Measurements from ENCODE around the gene GASK1A. TPM values are rescaled to one million over a fixed set of nuclear protein-coding genes. Genes with fewer than 3 reads are reported as not detected.

Gene GASK1A
- total and polyA plus RNA-seq, 4 donors = 0.79 to 22.8 (median 4.6) TPM

GRCh38 chr3:43080726-43081568 is 101.8 kb downstream of the GASK1A start:
- 97% methylated on average over 40 of the region's 40 CpGs for WGBS
- Histone ChIP-seq H3K4me1 (ENCODE audit: control insufficient read depth in 4 of 4, insufficient read depth in 4 of 4, low read length in 3 of 4) (peaks cover 2 to 8% (median 5%) of the 10 kb centered on the region in 4 donors), H3K4me3 (ENCODE audit: low read depth in 1 of 3, low read length in 3 of 3) (no peak overlapping the region), H3K27me3 (ENCODE audit: control insufficient read depth in 4 of 4, insufficient read depth in 4 of 4, low read length in 3 of 4) (no peaks in the 10 kb centered on the region), H3K27ac (ENCODE audit: low read depth in 1 of 2, low read length in 2 of 2) (no peak overlapping the region), H3K9me3 (ENCODE audit: control insufficient read depth in 4 of 4, low read length in 3 of 4) (no peaks in the 10 kb centered on the region), H3K9ac (ENCODE audit: low read depth in 1 of 2, low read length in 2 of 2) (no peak overlapping the region), H3K36me3 (ENCODE audit: control insufficient read depth in 4 of 4, insufficient read depth in 3 of 4, low read depth in 1 of 4, low read length in 3 of 4) (peaks cover 0 to 16% (median 4%) of the 10 kb centered on the region in 4 donors)
- TF ChIP-seq GABPA (IDR thresholded peaks at IDR 0.05 in 1 of 2, conservative IDR thresholded peaks at IDR 0.05 in 1 of 2) (no peak), SP1 (IDR thresholded peaks at IDR 0.05) (no peak)
- no peak for DNase-seq (ENCODE audit: low spot score)

GRCh38 chr3:43081796-43082195 is 102.7 kb downstream of the GASK1A start:
- TF ChIP-seq NR2F2 (IDR thresholded peaks at IDR 0.05) = no peak
- TF ChIP-seq HNF4A (conservative IDR thresholded peaks at IDR 0.05) = no peak
- no peak for TF ChIP-seq ATF3 (IDR thresholded peaks at IDR 0.05)
- TF ChIP-seq REST (IDR thresholded peaks at IDR 0.05) = no peak
- no peak for TF ChIP-seq RAD21 (IDR thresholded peaks at IDR 0.05)
- TF ChIP-seq JUND (IDR thresholded peaks at IDR 0.05) = no peak
- TF ChIP-seq MAX (IDR thresholded peaks at IDR 0.05) = no peak
- TF ChIP-seq FOXA1 (IDR thresholded peaks at IDR 0.05) = no peak
- TF ChIP-seq EGR1 (IDR thresholded peaks at IDR 0.05; ENCODE audit: low read depth in 2 of 2) = no peak
- H3K36me3 ChIP-seq (ENCODE audit: control insufficient read depth in 4 of 4, insufficient read depth in 3 of 4, low read depth in 1 of 4, low read length in 3 of 4) = peaks cover 0 to 16% (median 4%) of the 10 kb centered on the region in 4 donors
- peaks cover 0 to 3% (median 0%) of the 10 kb centered on the region in 4 donors for H3K4me1 ChIP-seq (ENCODE audit: control insufficient read depth in 4 of 4, insufficient read depth in 4 of 4, low read length in 3 of 4)
- no peak overlapping the region for H3K9ac ChIP-seq (ENCODE audit: low read depth in 1 of 2, low read length in 2 of 2)
- no peak overlapping the region for H3K27ac ChIP-seq (ENCODE audit: low read depth in 1 of 2, low read length in 2 of 2)
- no peaks in the 10 kb centered on the region for H3K27me3 ChIP-seq (ENCODE audit: control insufficient read depth in 4 of 4, insufficient read depth in 4 of 4, low read length in 3 of 4)
- no peak for DNase-seq (ENCODE audit: low spot score)
- no peaks in the 10 kb centered on the region for H3K9me3 ChIP-seq (ENCODE audit: control insufficient read depth in 4 of 4, low read length in 3 of 4)
- no peak overlapping the region for H3K4me3 ChIP-seq (ENCODE audit: low read depth in 1 of 3, low read length in 3 of 3)
- WGBS = 87% methylated on average over 5 of the region's 5 CpGs

- DNase-seq (ENCODE audit: low spot score) = no peak
- TF ChIP-seq REST (IDR thresholded peaks at IDR 0.05) (no peak), GABPA (IDR thresholded peaks at IDR 0.05 in 1 of 2, conservative IDR thresholded peaks at IDR 0.05 in 1 of 2) (no peak), FOXA2 (IDR thresholded peaks at IDR 0.05) (no peak), JUND (IDR thresholded peaks at IDR 0.05) (no peak), HNF4G (IDR thresholded peaks at IDR 0.05) (no peak), EGR1 (IDR thresholded peaks at IDR 0.05; ENCODE audit: low read depth in 2 of 2) (no peak), FOXA1 (IDR thresholded peaks at IDR 0.05) (no peak), RXRA (IDR thresholded peaks at IDR 0.05) (no peak), MAX (IDR thresholded peaks at IDR 0.05) (no peak), TAF1 (conservative IDR thresholded peaks at IDR 0.05) (no peak), CTCF (IDR thresholded peaks at IDR 0.05; ENCODE audit: low read depth, low read length, missing input control) (no peak), NR2F2 (IDR thresholded peaks at IDR 0.05) (no peak)
- Histone ChIP-seq H3K9me3 (ENCODE audit: control insufficient read depth in 4 of 4, low read length in 3 of 4) (no peaks in the 10 kb centered on the region), H3K27ac (ENCODE audit: low read depth in 1 of 2, low read length in 2 of 2) (no peak overlapping the region), H3K27me3 (ENCODE audit: control insufficient read depth in 4 of 4, insufficient read depth in 4 of 4, low read length in 3 of 4) (no peaks in the 10 kb centered on the region), H3K4me3 (ENCODE audit: low read depth in 1 of 3, low read length in 3 of 3) (no peak overlapping the region), H3K4me1 (ENCODE audit: control insufficient read depth in 4 of 4, insufficient read depth in 4 of 4, low read length in 3 of 4) (peaks cover 0 to 5% (median 0%) of the 10 kb centered on the region in 4 donors), H3K9ac (ENCODE audit: low read depth in 1 of 2, low read length in 2 of 2) (no peak overlapping the region), H3K36me3 (ENCODE audit: control insufficient read depth in 4 of 4, insufficient read depth in 3 of 4, low read depth in 1 of 4, low read length in 3 of 4) (peaks cover 0 to 16% (median 4%) of the 10 kb centered on the region in 4 donors)
- 96% methylated on average over 2 of the region's 2 CpGs for WGBS
Measured at GRCh38 chr3:43082457-43082856, 103.3 kb downstream of the GASK1A start.
